ENCODE results near the gene HRCT1. TPM values are rescaled to one million over a fixed set of nuclear protein-coding genes. Genes with fewer than 3 reads are reported as not detected.

The HRCT1 gene
- total and polyA plus RNA-seq, 12 donors, result 0.35 to 5.9 (median 1.7) TPM; not detected in 3

GRCh38 chr9:35907711-35908503 lies 1.9 kb downstream of the HRCT1 start:
- Histone ChIP-seq H3K27ac (peak overlapping the region; percentile 5 to 94 (median 81)), H3K4me1 (replicated peaks in 1 of 2) (peaks cover 29 to 49% of the 10 kb centered on the region in 2 donors), H3K9me3 (replicated peaks in 1 of 3) (no peaks in the 10 kb centered on the region), H3K36me3 (replicated peaks in 1 of 2) (no peaks in the 10 kb centered on the region), H3K4me3 (peak overlapping the region in 1 of 4 donors; percentile 7), H3K27me3 (no peaks in the 10 kb centered on the region)
- WGBS, 4 donors, result 41 to 50% (median 48%) methylated on average over 13 of the region's 13 CpGs
- intact Hi-C loops (cut with DNase I), result loop anchor here in 1 of 2 donors (5.0 kb wide), 1 partner anchor 39 kb away; no protein-coding TSS in a partner anchor
- TF ChIP-seq POLR2A (IDR thresholded peaks at IDR 0.05) (no peak), CTCF (IDR thresholded peaks at IDR 0.05) (no peak)
- peak in 6 of 7 donors; percentile 57 to 82 (median 75) for DNase-seq

DNA sequence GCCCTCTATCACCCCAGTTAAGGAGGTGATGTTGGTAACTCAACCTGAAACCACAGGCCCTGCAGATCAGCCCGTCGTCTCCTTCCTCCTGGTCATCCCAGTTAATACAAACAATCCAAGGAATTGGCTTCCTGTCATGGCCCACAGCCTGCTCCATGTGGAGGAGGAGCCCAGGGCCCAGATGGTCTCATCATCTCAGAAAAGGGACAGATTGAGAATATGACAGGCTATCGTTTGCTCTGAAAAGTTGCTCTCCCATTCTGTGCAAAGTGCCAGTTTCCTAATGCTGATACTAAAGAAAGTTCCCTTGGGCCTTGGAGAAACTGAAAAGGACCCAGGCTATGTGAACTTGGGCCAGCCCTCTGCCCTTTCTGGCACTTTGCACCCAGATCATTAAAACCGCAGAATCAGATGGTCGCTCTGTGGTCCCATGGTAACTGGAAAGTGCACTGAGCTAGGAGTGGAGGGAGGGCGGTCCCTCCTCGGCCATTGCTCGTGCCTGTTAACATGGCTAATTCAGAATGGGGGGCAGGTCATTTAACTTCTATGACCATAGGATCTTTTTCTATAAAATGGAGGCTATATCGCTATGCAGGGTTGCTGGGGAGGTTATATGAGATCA lies 2.6 kb downstream of the HRCT1 start:
- intact Hi-C loops (cut with DNase I), result loop anchor here in 1 of 2 donors (5.0 kb wide), 1 partner anchor 39 kb away; no protein-coding TSS in a partner anchor

GRCh38 chr9:35909274-35909673 lies 3.3 kb downstream of the HRCT1 start, which contains the start of gene SPAAR:
Gene SPAAR (plus strand): TSS chr9:35909490. CDS start chr9:35910464, 974 bp downstream.
- Histone ChIP-seq H3K9me3 (replicated peaks in 1 of 3) (no peaks in the 10 kb centered on the region), H3K4me1 (replicated peaks in 1 of 2) (peaks cover 32 to 51% of the 10 kb centered on the region in 2 donors), H3K27ac (peak within 1 kb of the TSS in 4 of 5 donors; percentile 74 to 94 (median 82)), H3K4me3 (peak within 1 kb of the TSS in 1 of 4 donors; percentile 7), H3K27me3 (no peaks in the 10 kb centered on the region), H3K36me3 (replicated peaks in 1 of 2) (no peaks in the 10 kb centered on the region)
- TF ChIP-seq CTCF (IDR thresholded peaks at IDR 0.05) (no peak), POLR2A (IDR thresholded peaks at IDR 0.05) (peak in 1 of 2 donors; percentile 12)
- intact Hi-C loops (cut with DNase I), result loop anchor here in 1 of 2 donors (5.0 kb wide), 1 partner anchor 38 kb away; no protein-coding TSS in a partner anchor
- WGBS, 4 donors, result 72 to 81% (median 76%) methylated on average over 8 to 11 of the region's 11 CpGs
- DNase-seq, result no peak

More for the DNA sequence above, 2.6 kb downstream of the HRCT1 start:
- peak in 2 of 7 donors; percentile 37 to 40 for DNase-seq
- H3K4me1 ChIP-seq (replicated peaks in 1 of 2), result peaks cover 29 to 49% of the 10 kb centered on the region in 2 donors
- H3K27ac ChIP-seq, result peak overlapping the region in 4 of 5 donors; percentile 74 to 94 (median 82)
- 54 to 80% (median 72%) methylated on average over 8 to 9 of the region's 9 CpGs for WGBS, 4 donors
- no peaks in the 10 kb centered on the region for H3K36me3 ChIP-seq (replicated peaks in 1 of 2)
- no peaks in the 10 kb centered on the region for H3K27me3 ChIP-seq
- H3K4me3 ChIP-seq, result peak overlapping the region in 1 of 4 donors; percentile 7
- no peak for TF ChIP-seq POLR2A (IDR thresholded peaks at IDR 0.05)
- peak in 1 of 6 experiments; percentile 3 for TF ChIP-seq CTCF (IDR thresholded peaks at IDR 0.05)
- no peaks in the 10 kb centered on the region for H3K9me3 ChIP-seq (replicated peaks in 1 of 3)

All from adrenal gland (tissue), 12 donors.